GM12878 (cell line): ENCODE measurements around the gene SLC6A3. TPM values are rescaled to one million over a fixed set of nuclear protein-coding genes. Genes with fewer than 3 reads are reported as not detected.
A peak's percentile ranks its signal among the peaks of the same experiment; 100 is the strongest.

ENCODE experiments used
- CBX5 ChIP-seq: sonication (generic); IDR thresholded peaks from 2 replicates; pipeline ENCODE4 v1.6.1; 2016; ENCODE audit warnings: low read depth, moderate library complexity, mild to moderate bottlenecking, inconsistent platforms
- GABPA ChIP-seq: IDR thresholded peaks from 2 replicates; pipeline ENCODE4 v1.6.1; 2014; ENCODE audit warnings: antibody characterized with exemption, low read depth, mild to moderate bottlenecking, inconsistent platforms
- LARP7 ChIP-seq: fragments of 450-650 bp; IDR thresholded peaks from 2 replicates; pipeline ENCODE4 v1.6.1; 2017; ENCODE audit warnings: mild to moderate bottlenecking
- PML ChIP-seq: IDR thresholded peaks from 2 replicates; pipeline ENCODE4 v1.6.1; 2012; ENCODE audit warnings: low read length, inconsistent platforms
- SMARCA5 ChIP-seq: fragments of 450-650 bp; IDR thresholded peaks from 2 replicates; pipeline ENCODE4 v1.6.1; 2017; ENCODE audit warnings: mild to moderate bottlenecking
- ZNF217 ChIP-seq: fragments of 450-650 bp; IDR thresholded peaks from 2 replicates; pipeline ENCODE4 v1.6.1; 2017; ENCODE audit warnings: antibody characterized with exemption, mild to moderate bottlenecking
- ZNF24 ChIP-seq: fragments of 450-650 bp; IDR thresholded peaks from 2 replicates; pipeline ENCODE4 v1.6.1; 2017; ENCODE audit warnings: antibody characterized with exemption, mild to moderate bottlenecking
- polyA plus RNA-seq, 11 experiments: library from polyadenylated mRNA; depleted of rRNA in 4 of 11; unstranded in 6 of 11; stranded (reverse) in 5 of 11; fragments of >200 nt; fragmentation: Nextera tagmentation in 4 of 11; fragmentation: Illumina TruSeq in 1 of 11; extraction: Ambion mirVana in 4 of 11; extraction: Trizol in 1 of 11; gene quantifications; 1 replicate in 1 of 11; 2 replicates in 10 of 11; pipeline versions ENCODE4 v1.2.1 to v1.2.3, GENCODE V29; 2011 to 2016; ENCODE audit warnings: inconsistent platforms in 2 of 11, missing spikeins in 2 of 11, low read depth in 1 of 11
- total RNA-seq, 4 experiments: library from RNA; depleted of rRNA in 3 of 4; stranded (reverse); fragments of >200 nt in 3 of 4; fragmentation: Illumina TruSeq in 1 of 4; extraction: Trizol in 1 of 4; gene quantifications; 2 replicates each; pipeline versions ENCODE4 v1.2.1 to v1.2.3, GENCODE V29; 2013 to 2021
- TF ChIP-seq, protein P1 (sequence below): fragments of 450-650 bp; IDR thresholded peaks from 2 replicates; pipeline ENCODE4 v1.6.1; 2016; ENCODE audit warnings: mild to moderate bottlenecking, moderate library complexity, borderline replicate concordance
- TF ChIP-seq, protein P2 (sequence below): IDR thresholded peaks from 2 replicates; pipeline ENCODE4 v1.6.1; 2012; ENCODE audit warnings: low read depth, low read length, improper control_type of control experiment
- TF ChIP-seq, protein P3 (sequence below): fragments of 450-650 bp; IDR thresholded peaks from 2 replicates; pipeline ENCODE4 v1.6.1; 2017; ENCODE audit warnings: mild to moderate bottlenecking, moderate library complexity

The SLC6A3 gene
- total and polyA plus RNA-seq, 10 of the 15 experiments (the other 5 are each of a cell fraction or from before 2014, with no cell fraction given), result 0.01 TPM; not detected in 9

DNA sequence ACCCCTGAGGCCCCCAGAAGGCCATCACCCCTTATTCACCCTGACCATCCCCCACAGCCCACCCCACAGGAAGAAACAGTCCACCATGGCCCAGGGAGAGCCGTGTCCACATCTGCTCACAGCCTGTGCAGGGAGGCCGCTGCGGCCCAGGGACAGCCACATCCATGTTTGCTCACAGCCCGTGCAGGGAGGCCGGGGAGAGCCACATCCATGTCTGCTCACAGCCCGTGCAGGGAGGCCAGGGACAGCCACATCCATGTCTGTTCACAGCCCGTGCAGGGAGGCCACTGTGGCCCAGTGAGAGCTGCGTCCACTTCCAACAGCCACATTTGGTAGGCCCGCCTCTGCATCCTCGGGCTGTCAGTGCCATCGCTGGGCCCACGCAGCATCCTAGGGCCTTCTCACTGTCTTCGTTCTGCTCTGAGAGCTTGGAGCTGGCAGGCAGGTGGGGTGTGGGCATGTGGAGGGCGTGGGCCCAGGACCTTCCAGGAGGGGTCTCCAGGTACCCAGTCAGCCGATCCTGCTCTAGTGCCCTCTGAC, 40.4 kb upstream of the SLC6A3 start (continued):
- TF ChIP-seq CBX5 (no peak), GABPA (no peak), SMARCA5 (peak; percentile 66; the same call in 1 of the 2 replicates), PML (no peak), LARP7 (peak; percentile 49; the same call in 1 of the 2 replicates), ZNF217 (no peak), ZNF24 (no peak)
- TF ChIP-seq, protein P1, sequence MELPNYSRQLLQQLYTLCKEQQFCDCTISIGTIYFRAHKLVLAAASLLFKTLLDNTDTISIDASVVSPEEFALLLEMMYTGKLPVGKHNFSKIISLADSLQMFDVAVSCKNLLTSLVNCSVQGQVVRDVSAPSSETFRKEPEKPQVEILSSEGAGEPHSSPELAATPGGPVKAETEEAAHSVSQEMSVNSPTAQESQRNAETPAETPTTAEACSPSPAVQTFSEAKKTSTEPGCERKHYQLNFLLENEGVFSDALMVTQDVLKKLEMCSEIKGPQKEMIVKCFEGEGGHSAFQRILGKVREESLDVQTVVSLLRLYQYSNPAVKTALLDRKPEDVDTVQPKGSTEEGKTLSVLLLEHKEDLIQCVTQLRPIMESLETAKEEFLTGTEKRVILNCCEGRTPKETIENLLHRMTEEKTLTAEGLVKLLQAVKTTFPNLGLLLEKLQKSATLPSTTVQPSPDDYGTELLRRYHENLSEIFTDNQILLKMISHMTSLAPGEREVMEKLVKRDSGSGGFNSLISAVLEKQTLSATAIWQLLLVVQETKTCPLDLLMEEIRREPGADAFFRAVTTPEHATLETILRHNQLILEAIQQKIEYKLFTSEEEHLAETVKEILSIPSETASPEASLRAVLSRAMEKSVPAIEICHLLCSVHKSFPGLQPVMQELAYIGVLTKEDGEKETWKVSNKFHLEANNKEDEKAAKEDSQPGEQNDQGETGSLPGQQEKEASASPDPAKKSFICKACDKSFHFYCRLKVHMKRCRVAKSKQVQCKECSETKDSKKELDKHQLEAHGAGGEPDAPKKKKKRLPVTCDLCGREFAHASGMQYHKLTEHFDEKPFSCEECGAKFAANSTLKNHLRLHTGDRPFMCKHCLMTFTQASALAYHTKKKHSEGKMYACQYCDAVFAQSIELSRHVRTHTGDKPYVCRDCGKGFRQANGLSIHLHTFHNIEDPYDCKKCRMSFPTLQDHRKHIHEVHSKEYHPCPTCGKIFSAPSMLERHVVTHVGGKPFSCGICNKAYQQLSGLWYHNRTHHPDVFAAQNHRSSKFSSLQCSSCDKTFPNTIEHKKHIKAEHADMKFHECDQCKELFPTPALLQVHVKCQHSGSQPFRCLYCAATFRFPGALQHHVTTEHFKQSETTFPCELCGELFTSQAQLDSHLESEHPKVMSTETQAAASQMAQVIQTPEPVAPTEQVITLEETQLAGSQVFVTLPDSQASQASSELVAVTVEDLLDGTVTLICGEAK, result no peak
- TF ChIP-seq, protein P2, sequence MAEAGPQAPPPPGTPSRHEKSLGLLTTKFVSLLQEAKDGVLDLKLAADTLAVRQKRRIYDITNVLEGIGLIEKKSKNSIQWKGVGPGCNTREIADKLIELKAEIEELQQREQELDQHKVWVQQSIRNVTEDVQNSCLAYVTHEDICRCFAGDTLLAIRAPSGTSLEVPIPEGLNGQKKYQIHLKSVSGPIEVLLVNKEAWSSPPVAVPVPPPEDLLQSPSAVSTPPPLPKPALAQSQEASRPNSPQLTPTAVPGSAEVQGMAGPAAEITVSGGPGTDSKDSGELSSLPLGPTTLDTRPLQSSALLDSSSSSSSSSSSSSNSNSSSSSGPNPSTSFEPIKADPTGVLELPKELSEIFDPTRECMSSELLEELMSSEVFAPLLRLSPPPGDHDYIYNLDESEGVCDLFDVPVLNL, result no peak
- TF ChIP-seq, protein P3, sequence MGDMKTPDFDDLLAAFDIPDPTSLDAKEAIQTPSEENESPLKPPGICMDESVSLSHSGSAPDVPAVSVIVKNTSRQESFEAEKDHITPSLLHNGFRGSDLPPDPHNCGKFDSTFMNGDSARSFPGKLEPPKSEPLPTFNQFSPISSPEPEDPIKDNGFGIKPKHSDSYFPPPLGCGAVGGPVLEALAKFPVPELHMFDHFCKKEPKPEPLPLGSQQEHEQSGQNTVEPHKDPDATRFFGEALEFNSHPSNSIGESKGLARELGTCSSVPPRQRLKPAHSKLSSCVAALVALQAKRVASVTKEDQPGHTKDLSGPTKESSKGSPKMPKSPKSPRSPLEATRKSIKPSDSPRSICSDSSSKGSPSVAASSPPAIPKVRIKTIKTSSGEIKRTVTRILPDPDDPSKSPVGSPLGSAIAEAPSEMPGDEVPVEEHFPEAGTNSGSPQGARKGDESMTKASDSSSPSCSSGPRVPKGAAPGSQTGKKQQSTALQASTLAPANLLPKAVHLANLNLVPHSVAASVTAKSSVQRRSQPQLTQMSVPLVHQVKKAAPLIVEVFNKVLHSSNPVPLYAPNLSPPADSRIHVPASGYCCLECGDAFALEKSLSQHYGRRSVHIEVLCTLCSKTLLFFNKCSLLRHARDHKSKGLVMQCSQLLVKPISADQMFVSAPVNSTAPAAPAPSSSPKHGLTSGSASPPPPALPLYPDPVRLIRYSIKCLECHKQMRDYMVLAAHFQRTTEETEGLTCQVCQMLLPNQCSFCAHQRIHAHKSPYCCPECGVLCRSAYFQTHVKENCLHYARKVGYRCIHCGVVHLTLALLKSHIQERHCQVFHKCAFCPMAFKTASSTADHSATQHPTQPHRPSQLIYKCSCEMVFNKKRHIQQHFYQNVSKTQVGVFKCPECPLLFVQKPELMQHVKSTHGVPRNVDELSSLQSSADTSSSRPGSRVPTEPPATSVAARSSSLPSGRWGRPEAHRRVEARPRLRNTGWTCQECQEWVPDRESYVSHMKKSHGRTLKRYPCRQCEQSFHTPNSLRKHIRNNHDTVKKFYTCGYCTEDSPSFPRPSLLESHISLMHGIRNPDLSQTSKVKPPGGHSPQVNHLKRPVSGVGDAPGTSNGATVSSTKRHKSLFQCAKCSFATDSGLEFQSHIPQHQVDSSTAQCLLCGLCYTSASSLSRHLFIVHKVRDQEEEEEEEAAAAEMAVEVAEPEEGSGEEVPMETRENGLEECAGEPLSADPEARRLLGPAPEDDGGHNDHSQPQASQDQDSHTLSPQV, result peak; percentile 63; the same call in 1 of the 2 replicates
- TF ChIP-seq, all 136 proteins: peak for 8
